ENCODE data around the gene RAB18. TPM values are rescaled to one million over a fixed set of nuclear protein-coding genes. Genes with fewer than 3 reads are reported as not detected.
"Not testable (repeated sequence)": the region's sequence is repeated elsewhere in the genome, so short reads cannot be mapped to it uniquely, and the experiment has no call there.

The RAB18 gene
- total RNA-seq, 4 donors from 2014 or later, result 16.5 to 46.1 (median 42.7) TPM

DNA sequence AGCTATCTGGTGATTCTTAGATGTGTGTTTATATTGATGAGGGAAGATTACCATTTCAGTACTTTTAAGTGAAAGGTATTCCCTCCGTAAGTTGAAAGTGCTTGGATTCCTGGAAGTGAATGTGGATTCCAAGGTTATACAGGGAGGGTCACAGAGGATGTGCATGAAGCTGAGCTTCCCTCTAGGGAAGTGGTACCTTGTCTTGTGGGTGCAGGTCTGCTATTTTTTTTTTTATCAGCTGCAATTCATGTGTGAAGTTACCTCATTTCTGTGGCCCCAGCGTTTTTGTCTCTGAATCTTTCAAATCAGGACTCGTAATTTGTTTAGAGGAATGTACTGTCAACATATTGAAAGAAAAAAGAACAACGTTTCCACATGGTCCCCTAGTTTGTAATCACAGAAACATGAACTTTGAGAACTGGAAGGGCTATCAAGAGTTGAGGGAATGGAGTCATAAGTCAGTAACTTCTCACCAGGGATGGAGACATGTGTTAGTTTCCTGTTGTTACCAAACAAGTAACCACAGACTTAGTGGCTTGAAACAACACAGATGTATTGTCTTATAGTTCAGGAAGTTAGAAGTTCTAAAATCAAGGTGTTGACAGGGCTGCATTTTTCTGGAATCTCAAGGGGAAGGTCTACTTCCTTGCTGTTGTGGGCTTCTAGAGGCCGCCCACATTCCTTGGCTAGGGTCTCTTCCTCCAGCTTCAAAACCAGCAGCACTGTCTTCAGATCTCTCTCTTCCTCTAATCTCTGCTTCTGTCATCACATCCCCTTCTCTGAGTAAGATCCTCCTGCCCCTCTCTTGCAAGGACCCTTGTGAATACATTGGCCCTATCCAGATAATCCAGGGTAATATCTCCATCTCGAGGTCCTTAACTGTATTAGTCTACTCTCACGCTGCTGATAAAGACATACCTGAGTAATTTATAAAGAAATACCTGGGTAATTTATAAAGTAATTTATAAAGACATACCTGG lies 64.4 kb downstream of the RAB18 start:
- DNase-seq, result no peak
- Histone ChIP-seq H3K4me3 (no peak overlapping the region), H3K9me3 (no peaks in the 10 kb centered on the region), H3K27ac (peak overlapping the region in 3 of 4 donors; percentile 5 to 39 (median 10)), H3K27me3 (no peaks in the 10 kb centered on the region), H3K4me1 (no peaks in the 10 kb centered on the region), H3K36me3 (no peaks in the 10 kb centered on the region)
- TF ChIP-seq POLR2A (IDR thresholded peaks at IDR 0.05), result no peak
- TF ChIP-seq, protein P1, sequence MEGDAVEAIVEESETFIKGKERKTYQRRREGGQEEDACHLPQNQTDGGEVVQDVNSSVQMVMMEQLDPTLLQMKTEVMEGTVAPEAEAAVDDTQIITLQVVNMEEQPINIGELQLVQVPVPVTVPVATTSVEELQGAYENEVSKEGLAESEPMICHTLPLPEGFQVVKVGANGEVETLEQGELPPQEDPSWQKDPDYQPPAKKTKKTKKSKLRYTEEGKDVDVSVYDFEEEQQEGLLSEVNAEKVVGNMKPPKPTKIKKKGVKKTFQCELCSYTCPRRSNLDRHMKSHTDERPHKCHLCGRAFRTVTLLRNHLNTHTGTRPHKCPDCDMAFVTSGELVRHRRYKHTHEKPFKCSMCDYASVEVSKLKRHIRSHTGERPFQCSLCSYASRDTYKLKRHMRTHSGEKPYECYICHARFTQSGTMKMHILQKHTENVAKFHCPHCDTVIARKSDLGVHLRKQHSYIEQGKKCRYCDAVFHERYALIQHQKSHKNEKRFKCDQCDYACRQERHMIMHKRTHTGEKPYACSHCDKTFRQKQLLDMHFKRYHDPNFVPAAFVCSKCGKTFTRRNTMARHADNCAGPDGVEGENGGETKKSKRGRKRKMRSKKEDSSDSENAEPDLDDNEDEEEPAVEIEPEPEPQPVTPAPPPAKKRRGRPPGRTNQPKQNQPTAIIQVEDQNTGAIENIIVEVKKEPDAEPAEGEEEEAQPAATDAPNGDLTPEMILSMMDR (IDR thresholded peaks at IDR 0.05), result no peak

DNA sequence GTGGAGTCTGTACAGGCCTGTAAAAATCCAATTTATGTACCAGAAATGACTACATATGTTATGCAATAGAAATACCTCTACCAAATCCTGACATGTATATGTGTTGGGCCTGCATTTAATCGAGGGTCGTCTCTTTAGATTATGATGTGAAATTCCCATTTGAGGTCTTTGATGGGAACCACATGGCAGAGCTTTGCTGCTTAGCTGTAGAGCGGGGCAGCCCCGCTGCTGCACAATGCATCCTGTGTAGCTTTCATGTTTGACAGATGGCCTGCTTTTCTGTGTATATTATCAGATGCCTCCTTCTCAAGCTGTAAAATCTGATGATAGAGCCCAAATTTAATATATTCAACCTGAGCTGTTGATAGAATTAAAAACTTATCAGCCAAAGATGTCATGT lies 65.8 kb downstream of the RAB18 start:
- H3K9me3 ChIP-seq, result no peaks in the 10 kb centered on the region
- H3K4me1 ChIP-seq, result no peaks in the 10 kb centered on the region
- H3K36me3 ChIP-seq, result no peaks in the 10 kb centered on the region
- H3K27ac ChIP-seq, result no peak overlapping the region
- DNase-seq, result no peak
- no peak overlapping the region for H3K4me3 ChIP-seq
- TF ChIP-seq, protein P1 (IDR thresholded peaks at IDR 0.05), result no peak
- no peak for TF ChIP-seq POLR2A (IDR thresholded peaks at IDR 0.05)
- no peaks in the 10 kb centered on the region for H3K27me3 ChIP-seq

DNA sequence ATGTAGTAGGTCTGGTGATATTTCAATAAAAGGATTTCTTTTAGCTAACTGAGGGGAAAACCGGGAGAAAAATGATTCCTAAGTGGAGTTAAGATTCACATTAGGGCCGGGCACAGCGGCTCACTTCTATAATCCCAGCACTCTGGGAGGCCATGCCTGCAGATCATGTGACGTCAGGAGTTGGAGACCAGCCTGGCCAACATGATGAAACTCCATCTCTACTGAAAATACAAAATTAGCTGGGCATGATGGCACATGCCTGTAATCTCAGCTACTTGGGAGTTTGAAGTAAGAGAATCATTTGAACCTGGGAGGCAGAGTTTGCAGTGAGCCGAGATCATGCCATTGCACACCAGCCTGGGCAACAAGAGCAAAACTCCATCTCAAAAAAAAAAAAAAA lies 72.9 kb downstream of the RAB18 start:
- H3K27me3 ChIP-seq, H3K9me3 ChIP-seq, H3K27ac ChIP-seq, H3K4me1 ChIP-seq, DNase-seq, H3K36me3 ChIP-seq, H3K4me3 ChIP-seq: not testable (repeated sequence)

DNA sequence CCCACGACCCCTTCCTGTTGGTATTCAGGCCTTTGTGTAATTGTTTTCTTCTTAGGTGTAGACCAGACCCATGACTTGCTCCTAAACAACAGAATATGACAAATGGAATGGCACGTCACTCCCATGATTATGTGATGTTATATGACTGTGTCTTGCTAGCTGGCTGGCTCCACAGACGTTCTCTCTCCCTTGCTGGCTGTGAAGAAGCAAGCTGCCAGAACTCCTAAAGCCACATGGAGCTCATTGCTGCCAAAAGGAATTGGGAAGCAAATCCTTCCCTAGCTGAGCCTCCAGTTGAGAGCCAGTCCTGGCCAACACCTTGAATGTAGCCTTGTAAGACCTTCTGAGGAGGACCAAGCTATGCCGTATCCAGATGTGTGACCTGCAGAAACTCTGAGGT lies 74.2 kb downstream of the RAB18 start:
- Histone ChIP-seq H3K36me3 (no peaks in the 10 kb centered on the region), H3K4me3 (no peak overlapping the region), H3K27ac (no peak overlapping the region), H3K4me1 (no peaks in the 10 kb centered on the region), H3K27me3 (no peaks in the 10 kb centered on the region), H3K9me3 (no peaks in the 10 kb centered on the region)
- no peak for DNase-seq
- no peak for TF ChIP-seq POLR2A (IDR thresholded peaks at IDR 0.05)
- TF ChIP-seq, protein P1 (IDR thresholded peaks at IDR 0.05), result no peak

DNA sequence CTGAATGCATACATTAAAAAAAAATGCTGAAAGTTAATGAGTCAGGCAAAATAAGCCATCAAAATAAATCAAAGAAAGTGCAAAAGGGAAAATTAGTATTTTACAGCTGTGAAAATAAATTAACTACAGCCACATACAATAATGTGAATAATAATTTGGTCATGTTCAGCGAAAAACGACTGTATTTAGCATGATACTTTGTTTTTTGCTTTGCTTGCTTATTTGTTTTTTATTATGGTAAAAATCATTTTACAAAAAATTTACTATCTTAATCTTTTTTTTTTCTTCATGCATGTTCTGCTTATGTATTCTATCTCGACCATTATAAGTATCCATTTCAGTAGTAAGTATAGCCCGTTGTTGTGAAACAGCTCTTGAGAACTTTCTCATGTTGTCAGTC lies 77.1 kb downstream of the RAB18 start:
- Histone ChIP-seq H3K36me3 (no peaks in the 10 kb centered on the region), H3K27me3 (no peaks in the 10 kb centered on the region), H3K4me3 (no peak overlapping the region), H3K4me1 (no peaks in the 10 kb centered on the region), H3K27ac (no peak overlapping the region), H3K9me3 (no peaks in the 10 kb centered on the region)
- TF ChIP-seq POLR2A (IDR thresholded peaks at IDR 0.05), result no peak
- TF ChIP-seq, protein P1 (IDR thresholded peaks at IDR 0.05), result no peak
- DNase-seq, result no peak

DNA sequence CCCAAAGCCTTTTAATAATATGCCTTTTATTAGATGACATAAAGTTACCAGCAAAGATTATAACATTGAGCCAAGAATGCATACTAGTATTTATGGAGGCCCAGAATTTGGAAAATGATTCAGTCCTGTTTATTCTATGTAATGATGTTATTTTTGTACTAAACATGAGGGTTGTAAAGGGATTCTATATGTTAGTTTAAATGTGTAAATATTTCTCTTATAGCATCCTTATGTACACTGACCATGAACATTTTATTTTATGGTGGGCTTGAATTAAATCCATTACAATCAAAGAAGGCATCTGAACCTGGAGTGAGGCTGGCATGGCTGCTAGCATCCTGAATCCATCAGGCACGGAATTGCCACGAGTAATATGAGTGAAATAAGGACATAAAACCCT lies 80.2 kb downstream of the RAB18 start:
- Histone ChIP-seq H3K4me1 (no peaks in the 10 kb centered on the region), H3K4me3 (no peak overlapping the region), H3K27ac (no peak overlapping the region), H3K36me3 (no peaks in the 10 kb centered on the region), H3K9me3 (no peaks in the 10 kb centered on the region), H3K27me3 (no peaks in the 10 kb centered on the region)
- no peak for DNase-seq
- no peak for TF ChIP-seq POLR2A (IDR thresholded peaks at IDR 0.05)
- TF ChIP-seq, protein P1 (IDR thresholded peaks at IDR 0.05), result no peak
